Transverse colon (tissue), 4 donors: Measurements from ENCODE around the gene MRAS. TPM values are rescaled to one million over a fixed set of nuclear protein-coding genes. Genes with fewer than 3 reads are reported as not detected.

Experiments
- DNase-seq: peaks from one replicate; pipeline ENCODE4 v3.0.0-alpha.2; 2019
- H3K27ac ChIP-seq, 4 donors: fragments of 200-600 bp; sonication (generic); 2 replicates each; pipeline ENCODE4 v1.5.1; 2016 to 2018; ENCODE audit warnings: inconsistent platforms in 4 of 4
- H3K27me3 ChIP-seq: fragments of 200-600 bp; sonication (generic); 2 replicates; pipeline ENCODE4 v1.5.1; 2017; ENCODE audit warnings: inconsistent platforms
- H3K36me3 ChIP-seq, 4 donors: fragments of 200-600 bp; sonication (generic); 2 replicates each; pipeline ENCODE4 v1.5.1; 2017 to 2019; ENCODE audit warnings: inconsistent platforms in 4 of 4
- H3K4me1 ChIP-seq, 4 donors: fragments of 200-600 bp; sonication (generic); 2 replicates each; pipeline ENCODE4 v1.5.1; 2017 to 2020; ENCODE audit warnings: inconsistent platforms in 4 of 4
- H3K4me3 ChIP-seq, 4 donors: fragments of 200-600 bp; sonication (generic); 1 replicate in 1 of 4; 2 replicates in 3 of 4; pipeline versions ENCODE4 v1.5.1 to v1.6.1; 2017 to 2019; ENCODE audit warnings: inconsistent platforms in 4 of 4
- H3K9me3 ChIP-seq, 2 donors: fragments of 200-600 bp; sonication (generic); 2 replicates each; pipeline ENCODE4 v1.5.1; 2017 to 2019; ENCODE audit warnings: inconsistent platforms in 2 of 2
- EP300 ChIP-seq: sonication (generic); formaldehyde crosslinking; IDR thresholded peaks from one replicate; pipeline ENCODE4 v1.6.1; 2017; ENCODE audit warnings: antibody characterized with exemption, low read depth
- POLR2A ChIP-seq: fragments of 450-650 bp; IDR thresholded peaks from one replicate; pipeline ENCODE4 v1.6.1; 2016; ENCODE audit warnings: antibody characterized with exemption, mild to moderate bottlenecking, moderate library complexity
- POLR2AphosphoS5 ChIP-seq, 3 donors: sonication (generic); formaldehyde crosslinking; IDR thresholded peaks; one replicate each; pipeline ENCODE4 v1.6.1; 2016; ENCODE audit warnings: antibody characterized with exemption in 3 of 3
- WGBS, 2 donors: methylation state at CpG; one replicate each; pipeline ENCODE4 v1.1.5; 2018; ENCODE audit warnings: low coverage in 1 of 2; 5-methylcytosine and 5-hydroxymethylcytosine counted together
- in situ Hi-C, 4 donors: fragments of 200-750 bp; cut with MboI; loops; one replicate each; pipeline versions ENCODE4 v1.15.0 to v1.15.1; 2017; ENCODE audit warnings: low sequenced_read_pairs in 3 of 4, low pct_ligation_motif_present in 1 of 4, low pct_unique_long_range_greater_than_20kb in 1 of 4
- intact Hi-C: fragments of 100-400 bp; cut with DNase I; formaldehyde crosslinking; loops from one replicate; pipeline ENCODE4 v1.15.1; 2023; ENCODE audit warnings: low total_unique reads
- total RNA-seq, 4 donors: library from RNA; depleted of rRNA; stranded (reverse); fragments of >200 nt; gene quantifications; one replicate each; pipeline ENCODE4 v1.1.0, GENCODE V29; 2016
- TF ChIP-seq, protein P1 (sequence below), 5 experiments: fragments of 200-600 bp in 3 of 5; fragments of 450-650 bp in 2 of 5; sonication (generic) in 3 of 5; IDR thresholded peaks; 1 replicate in 2 of 5; 2 replicates in 3 of 5; pipeline ENCODE4 v1.5.1; 2016 to 2017; ENCODE audit warnings: antibody characterized with exemption in 5 of 5, inconsistent platforms in 3 of 5, mild to moderate bottlenecking in 2 of 5, moderate library complexity in 1 of 5

Gene MRAS
- total RNA-seq, 4 donors from 2014 or later: 3.0 to 9.6 (median 6.3) TPM

DNA sequence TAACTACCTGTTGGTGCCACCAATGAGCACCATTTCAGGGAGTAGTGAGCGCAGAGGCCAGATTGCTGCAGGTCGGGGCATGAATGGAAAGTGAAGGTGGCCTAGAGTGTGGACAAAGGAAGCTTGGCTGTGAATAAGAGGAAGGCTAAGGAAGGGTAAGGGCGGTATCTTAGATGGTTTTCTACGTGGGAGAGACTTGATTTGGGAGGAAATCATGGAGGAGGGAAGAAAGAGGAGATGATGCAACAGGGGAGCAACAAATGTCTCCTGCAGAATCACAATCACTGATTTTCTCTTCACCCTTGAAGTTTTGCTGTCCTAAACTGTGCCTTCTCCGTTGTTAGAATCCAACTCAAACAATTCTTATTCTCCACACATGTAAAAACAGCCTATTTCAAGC lies 40.5 kb upstream of the MRAS start:
- no peaks in the 10 kb centered on the region for H3K36me3 ChIP-seq
- no peak overlapping the region for H3K27ac ChIP-seq
- no peak overlapping the region for H3K4me3 ChIP-seq
- H3K27me3 ChIP-seq: peaks cover 7% of the 10 kb centered on the region
- TF ChIP-seq POLR2A (no peak), EP300 (no peak), POLR2AphosphoS5 (IDR thresholded peaks at IDR 0.05) (no peak)
- TF ChIP-seq, protein P1, sequence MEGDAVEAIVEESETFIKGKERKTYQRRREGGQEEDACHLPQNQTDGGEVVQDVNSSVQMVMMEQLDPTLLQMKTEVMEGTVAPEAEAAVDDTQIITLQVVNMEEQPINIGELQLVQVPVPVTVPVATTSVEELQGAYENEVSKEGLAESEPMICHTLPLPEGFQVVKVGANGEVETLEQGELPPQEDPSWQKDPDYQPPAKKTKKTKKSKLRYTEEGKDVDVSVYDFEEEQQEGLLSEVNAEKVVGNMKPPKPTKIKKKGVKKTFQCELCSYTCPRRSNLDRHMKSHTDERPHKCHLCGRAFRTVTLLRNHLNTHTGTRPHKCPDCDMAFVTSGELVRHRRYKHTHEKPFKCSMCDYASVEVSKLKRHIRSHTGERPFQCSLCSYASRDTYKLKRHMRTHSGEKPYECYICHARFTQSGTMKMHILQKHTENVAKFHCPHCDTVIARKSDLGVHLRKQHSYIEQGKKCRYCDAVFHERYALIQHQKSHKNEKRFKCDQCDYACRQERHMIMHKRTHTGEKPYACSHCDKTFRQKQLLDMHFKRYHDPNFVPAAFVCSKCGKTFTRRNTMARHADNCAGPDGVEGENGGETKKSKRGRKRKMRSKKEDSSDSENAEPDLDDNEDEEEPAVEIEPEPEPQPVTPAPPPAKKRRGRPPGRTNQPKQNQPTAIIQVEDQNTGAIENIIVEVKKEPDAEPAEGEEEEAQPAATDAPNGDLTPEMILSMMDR (IDR thresholded peaks at IDR 0.05): no peak
- intact Hi-C loops (no loop called here), in situ Hi-C loops (no loop called here)
- H3K9me3 ChIP-seq: peaks cover 11 to 23% of the 10 kb centered on the region in 2 donors
- H3K4me1 ChIP-seq: no peaks in the 10 kb centered on the region
- DNase-seq: no peak
- WGBS, 2 donors: 67 to 89% methylated on average over 5 of the region's 5 CpGs

DNA sequence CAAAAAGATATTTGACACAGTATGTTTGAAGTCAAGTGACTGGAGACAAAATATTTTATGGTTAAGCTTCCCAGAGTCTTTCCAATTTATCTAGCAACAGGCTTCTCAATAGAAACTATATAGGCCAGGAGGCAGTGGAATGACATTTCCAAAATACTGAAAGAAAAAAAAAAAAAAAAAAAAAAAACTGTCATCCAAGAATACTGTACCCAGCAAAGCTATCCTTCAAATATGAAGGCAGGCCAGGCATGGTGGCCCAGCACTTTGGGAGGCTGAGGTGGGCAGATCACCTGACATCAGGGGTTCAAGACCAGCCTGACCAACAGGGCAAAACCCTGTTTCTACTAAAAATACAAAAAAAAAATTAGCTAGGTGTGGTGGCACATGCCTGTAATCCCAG lies 39.6 kb upstream of the MRAS start:
- Histone ChIP-seq H3K9me3 (peaks cover 11 to 23% of the 10 kb centered on the region in 2 donors), H3K27ac (no peak overlapping the region), H3K36me3 (no peaks in the 10 kb centered on the region), H3K4me3 (no peak overlapping the region), H3K27me3 (peaks cover 7% of the 10 kb centered on the region), H3K4me1 (no peaks in the 10 kb centered on the region)
- in situ Hi-C loops (no loop called here), intact Hi-C loops (no loop called here)
- DNase-seq: no peak
- no peak for TF ChIP-seq EP300
- TF ChIP-seq, protein P1 (IDR thresholded peaks at IDR 0.05): no peak

DNA sequence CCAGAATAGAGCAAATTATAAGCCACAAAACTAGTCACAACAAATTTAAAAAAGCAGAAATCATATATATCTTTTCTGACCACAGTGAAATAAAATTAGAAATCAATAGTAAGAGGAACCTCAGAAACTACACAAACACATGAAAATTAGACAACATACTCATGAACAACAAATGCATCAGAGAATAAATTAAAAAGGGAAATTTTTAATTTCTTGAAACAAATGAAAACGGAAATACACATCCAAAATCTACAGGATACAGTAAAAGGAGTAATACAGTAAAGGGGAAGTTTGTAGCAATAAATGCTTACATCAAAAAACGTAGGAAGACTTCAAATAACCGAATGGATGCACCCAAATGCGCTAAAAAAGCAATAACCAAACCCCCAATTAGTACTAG lies 37.9 kb upstream of the MRAS start:
- Histone ChIP-seq H3K36me3 (no peaks in the 10 kb centered on the region), H3K9me3 (peaks cover 11 to 23% of the 10 kb centered on the region in 2 donors), H3K27ac (no peak overlapping the region), H3K27me3 (peaks cover 7% of the 10 kb centered on the region), H3K4me1 (no peaks in the 10 kb centered on the region), H3K4me3 (no peak overlapping the region)
- DNase-seq: no peak
- intact Hi-C loops (no loop called here), in situ Hi-C loops (no loop called here)
- 79 to 88% methylated on average over 4 of the region's 4 CpGs for WGBS, 2 donors
- TF ChIP-seq EP300 (no peak), POLR2A (no peak), POLR2AphosphoS5 (IDR thresholded peaks at IDR 0.05) (no peak)
- TF ChIP-seq, protein P1 (IDR thresholded peaks at IDR 0.05): no peak

DNA sequence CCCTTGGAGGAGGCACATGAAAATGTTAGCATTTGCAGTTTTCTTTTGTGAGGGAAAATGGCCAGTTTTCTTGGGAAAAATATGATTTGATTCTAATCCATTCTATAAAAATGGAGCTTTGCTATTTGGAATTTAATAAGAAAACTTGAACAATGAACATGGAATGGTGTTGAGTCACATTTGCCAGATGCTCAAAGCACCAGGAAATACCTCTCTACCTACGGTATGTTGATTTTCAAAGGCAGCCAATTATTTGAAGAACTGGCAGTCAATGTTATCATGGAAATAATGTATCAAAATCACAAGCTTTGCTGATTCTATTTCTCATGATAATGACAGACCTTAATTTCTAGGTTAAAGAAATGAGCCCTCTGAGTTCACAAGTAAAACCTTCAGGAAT lies 33.6 kb upstream of the MRAS start:
- Histone ChIP-seq H3K9me3 (peaks cover 6 to 8% of the 10 kb centered on the region in 2 donors), H3K4me1 (no peaks in the 10 kb centered on the region), H3K36me3 (no peaks in the 10 kb centered on the region), H3K27me3 (peaks cover 7% of the 10 kb centered on the region), H3K27ac (no peak overlapping the region), H3K4me3 (no peak overlapping the region)
- no peak for TF ChIP-seq EP300
- TF ChIP-seq POLR2AphosphoS5 (IDR thresholded peaks at IDR 0.05): no peak
- TF ChIP-seq POLR2A: no peak
- TF ChIP-seq, protein P1 (IDR thresholded peaks at IDR 0.05): no peak
- 60% methylated on average over 1 of the region's 1 CpG; no CpG with 5 or more reads in 1 of the 2 donors for WGBS, 2 donors
- no peak for DNase-seq
- intact Hi-C loops: no loop called here
- in situ Hi-C loops: no loop called here
